HCT116 (cell line): ENCODE results near the gene PLCG2. TPM values are rescaled to one million over a fixed set of nuclear protein-coding genes. Genes with fewer than 3 reads are reported as not detected.

Experiments
- ATAC-seq: fragments of 200-7000 bp; cut with Tn5 transposase; 2 replicates; pipeline ENCODE4 v1.9.1; 2020; ENCODE audit warnings: mild to moderate bottlenecking, moderate library complexity
- BruUV-seq: library from RNA; stranded (reverse); fragments of 400-500 nt; replicated peaks from 2 replicates; lab custom pipeline; 2021; lab: Mats Ljungman, UMichigan
- CTCF ChIA-PET: fragments of 300-600 bp; sonication (Branson Sonifier 250); formaldehyde crosslinking; loops from one replicate; lab custom pipeline; 2021; ENCODE audit warnings: antibody characterized with exemption; lab: Charles Lee
- POLR2A ChIA-PET: fragments of 300-600, 350-600 bp; sonication (Branson Sonifier 250); formaldehyde crosslinking; loops from one replicate; lab custom pipeline; 2021; ENCODE audit warnings: antibody characterized with exemption; lab: Charles Lee
- RAD21 ChIA-PET, 2 experiments: fragments of 300-600 bp; sonication (Branson Sonifier 250); formaldehyde crosslinking; loops; one replicate each; lab custom pipeline; 2023; ENCODE audit warnings: low total read pairs in 2 of 2; ENCODE audit not compliant: uncharacterized antibody in 2 of 2, unreplicated experiment in 2 of 2, low non-redundant PET in 1 of 2; lab: Charles Lee
- DNase-seq: peaks from one replicate; pipeline ENCODE4 v3.0.0-alpha.2; 2010; ENCODE audit warnings: low read depth, low spot score
- H2AFZ ChIP-seq: fragments of 200-600 bp; shearing (Covaris generic), sonication (generic); 2 replicates; pipeline ENCODE4 v1.6.1; 2017; ENCODE audit warnings: low read depth, mixed run types, mixed read lengths, antibody characterized with exemption, low read length; ENCODE audit not compliant: poor library complexity, severe bottlenecking
- H3K27ac ChIP-seq: 2 replicates; pipeline ENCODE4 v1.5.1; 2012; ENCODE audit warnings: low read depth, low read length
- H3K27me3 ChIP-seq: fragments of 200-600 bp; sonication (generic); 2 replicates; pipeline ENCODE4 v1.6.1; 2016; ENCODE audit warnings: mixed run types, low read length, mixed read lengths; ENCODE audit not compliant: insufficient read depth
- H3K36me3 ChIP-seq, 2 experiments: fragments of 200-500 bp in 1 of 2; fragments of 200-600 bp in 1 of 2; sonication (Bioruptor generic) in 1 of 2; sonication (generic) in 1 of 2; 2 replicates each; pipeline versions ENCODE4 v1.5.1 to v1.6.1; 2014 to 2016; ENCODE audit warnings: low read length in 2 of 2, inconsistent platforms in 1 of 2, mixed read lengths in 1 of 2, mixed run types in 1 of 2; ENCODE audit not compliant: insufficient read depth in 2 of 2, control insufficient read depth in 1 of 2
- H3K4me1 ChIP-seq, 2 experiments: fragments of 200-600 bp in 1 of 2; sonication (generic) in 1 of 2; 2 replicates each; pipeline versions ENCODE4 v1.5.1 to v1.6.1; 2012 to 2017; ENCODE audit warnings: low read length in 2 of 2, inconsistent platforms in 1 of 2, mild to moderate bottlenecking in 1 of 2, mixed read lengths in 1 of 2, mixed run types in 1 of 2, moderate library complexity in 1 of 2; ENCODE audit not compliant: insufficient read depth in 2 of 2, control insufficient read depth in 1 of 2
- H3K4me2 ChIP-seq: fragments of 200-600 bp; sonication (generic); 2 replicates; pipeline ENCODE4 v1.6.1; 2017; ENCODE audit warnings: mixed run types, low read length, mixed read lengths
- H3K4me3 ChIP-seq, 2 experiments: fragments of 200-600 bp in 1 of 2; sonication (generic) in 1 of 2; replicated peaks in 1 of 2; 2 replicates each; pipeline ENCODE4 v1.5.1; 2011 to 2016; ENCODE audit warnings: low read length in 2 of 2, control low read depth in 1 of 2, low read depth in 1 of 2, mild to moderate bottlenecking in 1 of 2, mixed read lengths in 1 of 2, mixed run types in 1 of 2
- H3K79me2 ChIP-seq: fragments of 200-600 bp; sonication (generic); 2 replicates; pipeline ENCODE4 v1.6.1; 2017; ENCODE audit warnings: mild to moderate bottlenecking, mixed run types, low read length, moderate library complexity, mixed read lengths; ENCODE audit not compliant: insufficient read depth
- H3K9ac ChIP-seq: fragments of 200-600 bp; sonication (generic); 2 replicates; pipeline ENCODE4 v1.6.1; 2016; ENCODE audit warnings: low read length, mixed read lengths
- H3K9me2 ChIP-seq: fragments of 200-600 bp; sonication (generic), shearing (Covaris generic); 2 replicates; pipeline ENCODE4 v1.6.1; 2017; ENCODE audit warnings: mixed run types, mild to moderate bottlenecking, moderate library complexity; ENCODE audit not compliant: insufficient read depth
- H3K9me3 ChIP-seq, 2 experiments: fragments of 200-500 bp in 1 of 2; fragments of 200-600 bp in 1 of 2; sonication (Bioruptor generic) in 1 of 2; sonication (generic) in 1 of 2; 2 replicates each; pipeline ENCODE4 v1.6.1; 2014 to 2017; ENCODE audit warnings: low read length in 2 of 2, mixed read lengths in 2 of 2, inconsistent platforms in 1 of 2, low read depth in 1 of 2, mild to moderate bottlenecking in 1 of 2, mixed run types in 1 of 2, moderate library complexity in 1 of 2; ENCODE audit not compliant: control insufficient read depth in 1 of 2, insufficient read depth in 1 of 2
- H4K20me1 ChIP-seq: fragments of 200-600 bp; sonication (generic), shearing (Covaris generic); 2 replicates; pipeline ENCODE4 v1.6.1; 2017; ENCODE audit warnings: mixed run types, mild to moderate bottlenecking, moderate library complexity; ENCODE audit not compliant: insufficient read depth
- ATF3 ChIP-seq: IDR thresholded peaks from 2 replicates; pipeline ENCODE4 v1.6.1; 2012
- CBX3 ChIP-seq: IDR thresholded peaks from 2 replicates; pipeline ENCODE4 v1.6.1; 2012; ENCODE audit warnings: low read depth
- CEBPB ChIP-seq: IDR thresholded peaks from 2 replicates; pipeline ENCODE4 v1.6.1; 2012; ENCODE audit warnings: low read depth
- CTCF ChIP-seq, 3 experiments: fragments of 200-600 bp in 1 of 3; sonication (generic) in 1 of 3; IDR thresholded peaks in 2 of 3; conservative IDR thresholded peaks in 1 of 3; 2 replicates each; pipeline ENCODE4 v1.5.1; 2012 to 2017; ENCODE audit warnings: low read depth in 2 of 3, low read length in 2 of 3, antibody characterized with exemption in 1 of 3, borderline replicate concordance in 1 of 3, control low read depth in 1 of 3, mild to moderate bottlenecking in 1 of 3, mixed read lengths in 1 of 3, mixed run types in 1 of 3, moderate library complexity in 1 of 3; ENCODE audit not compliant: insufficient read depth in 1 of 3
- EGR1 ChIP-seq: IDR thresholded peaks from 2 replicates; pipeline ENCODE4 v1.6.1; 2012; ENCODE audit warnings: low read depth
- ELF1 ChIP-seq: IDR thresholded peaks from 2 replicates; pipeline ENCODE4 v1.6.1; 2012; ENCODE audit warnings: low read depth, borderline replicate concordance
- EZH2 ChIP-seq: fragments of 200-600 bp; sonication (generic); IDR thresholded peaks from 2 replicates; pipeline ENCODE4 v1.6.1; 2017; ENCODE audit warnings: antibody characterized with exemption, mixed run types
- EZH2phosphoT487 ChIP-seq: fragments of 200-600 bp; IDR thresholded peaks from 2 replicates; pipeline ENCODE4 v1.6.1; 2018; ENCODE audit warnings: antibody characterized with exemption, borderline replicate concordance
- FOSL1 ChIP-seq: IDR thresholded peaks from 2 replicates; pipeline ENCODE4 v1.6.1; 2012; ENCODE audit warnings: low read depth
- JUND ChIP-seq: IDR thresholded peaks from 2 replicates; pipeline ENCODE4 v1.6.1; 2012
- MAX ChIP-seq: IDR thresholded peaks from 2 replicates; pipeline ENCODE4 v1.6.1; 2012
- POLR2A ChIP-seq: IDR thresholded peaks from 2 replicates; pipeline ENCODE4 v1.7.0; 2011; ENCODE audit warnings: borderline replicate concordance; ENCODE audit not compliant: insufficient read depth, insufficient read length; ENCODE audit errors: extremely low read depth
- POLR2AphosphoS5 ChIP-seq: IDR thresholded peaks from 2 replicates; pipeline ENCODE4 v1.6.1; 2011; ENCODE audit warnings: mild to moderate bottlenecking, low read depth, low read length, moderate library complexity
- RAD21 ChIP-seq: IDR thresholded peaks from 2 replicates; pipeline ENCODE4 v1.6.1; 2012; ENCODE audit warnings: low read depth, mild to moderate bottlenecking
- SIN3A ChIP-seq: IDR thresholded peaks from 2 replicates; pipeline ENCODE4 v1.6.1; 2012; ENCODE audit warnings: low read depth
- SP1 ChIP-seq: IDR thresholded peaks from 2 replicates; pipeline ENCODE4 v1.6.1; 2012; ENCODE audit warnings: low read depth
- TCF7L2 ChIP-seq: IDR thresholded peaks from 2 replicates; pipeline ENCODE4 v1.7.0; 2011; ENCODE audit warnings: borderline replicate concordance, inconsistent platforms; ENCODE audit not compliant: insufficient read depth, insufficient read length; ENCODE audit errors: extremely low read depth
- ZBTB33 ChIP-seq: IDR thresholded peaks from 2 replicates; pipeline ENCODE4 v1.6.1; 2011; ENCODE audit warnings: mild to moderate bottlenecking, low read length, moderate library complexity; ENCODE audit not compliant: insufficient replicate concordance; ENCODE audit errors: extremely low read depth
- ZFX ChIP-seq: fragments of 450-650 bp; IDR thresholded peaks from 2 replicates; pipeline ENCODE4 v1.6.1; 2017
- intact Hi-C: fragments of 100-400 bp; cut with micrococcal nuclease; formaldehyde crosslinking; loops from 2 replicates; pipeline ENCODE4 v1.10.0; 2022
- total RNA-seq: library from RNA; stranded (reverse); gene quantifications from one replicate; pipeline ENCODE4 v1.2.1, GENCODE V29; 2021; ENCODE audit not compliant: unreplicated experiment
- TF ChIP-seq, protein P1 (sequence below): IDR thresholded peaks from 2 replicates; pipeline ENCODE4 v1.6.1; 2012; ENCODE audit warnings: low read depth

PLCG2 gene
- total RNA-seq, 1 experiment from 2014 or later: 31.2 TPM

DNA sequence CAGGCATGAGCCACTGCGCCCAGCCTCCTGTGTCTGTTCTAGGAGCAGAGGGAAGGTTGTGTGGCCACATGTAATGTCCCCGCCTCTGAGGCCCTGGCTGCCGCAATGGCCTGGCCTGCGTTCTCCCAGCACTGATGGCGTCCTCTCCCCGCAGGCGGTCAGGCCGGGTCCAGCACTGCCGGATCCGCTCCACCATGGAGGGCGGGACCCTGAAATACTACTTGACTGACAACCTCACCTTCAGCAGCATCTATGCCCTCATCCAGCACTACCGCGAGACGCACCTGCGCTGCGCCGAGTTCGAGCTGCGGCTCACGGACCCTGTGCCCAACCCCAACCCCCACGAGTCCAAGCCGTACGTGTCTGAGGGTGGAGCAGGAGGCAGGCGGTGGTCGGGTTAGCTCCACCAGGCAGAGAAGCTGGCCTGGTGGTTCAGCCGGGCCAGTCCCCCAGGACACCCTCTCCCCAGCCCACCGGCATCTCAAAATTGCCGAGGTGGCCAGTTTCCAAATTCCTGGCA, 131.3 kb downstream of the PLCG2 start:
- no peaks in the 10 kb centered on the region for H3K9me2 ChIP-seq
- H3K4me1 ChIP-seq: no peaks in the 10 kb centered on the region
- DNase-seq: no peak
- BruUV-seq: no TSS peak
- no peak for TF ChIP-seq ZFX
- no peak for TF ChIP-seq SP1
- no peak for TF ChIP-seq CBX3
- no peak for TF ChIP-seq POLR2AphosphoS5
- no peak for TF ChIP-seq MAX
- no peak for TF ChIP-seq FOSL1
- TF ChIP-seq, protein P1, sequence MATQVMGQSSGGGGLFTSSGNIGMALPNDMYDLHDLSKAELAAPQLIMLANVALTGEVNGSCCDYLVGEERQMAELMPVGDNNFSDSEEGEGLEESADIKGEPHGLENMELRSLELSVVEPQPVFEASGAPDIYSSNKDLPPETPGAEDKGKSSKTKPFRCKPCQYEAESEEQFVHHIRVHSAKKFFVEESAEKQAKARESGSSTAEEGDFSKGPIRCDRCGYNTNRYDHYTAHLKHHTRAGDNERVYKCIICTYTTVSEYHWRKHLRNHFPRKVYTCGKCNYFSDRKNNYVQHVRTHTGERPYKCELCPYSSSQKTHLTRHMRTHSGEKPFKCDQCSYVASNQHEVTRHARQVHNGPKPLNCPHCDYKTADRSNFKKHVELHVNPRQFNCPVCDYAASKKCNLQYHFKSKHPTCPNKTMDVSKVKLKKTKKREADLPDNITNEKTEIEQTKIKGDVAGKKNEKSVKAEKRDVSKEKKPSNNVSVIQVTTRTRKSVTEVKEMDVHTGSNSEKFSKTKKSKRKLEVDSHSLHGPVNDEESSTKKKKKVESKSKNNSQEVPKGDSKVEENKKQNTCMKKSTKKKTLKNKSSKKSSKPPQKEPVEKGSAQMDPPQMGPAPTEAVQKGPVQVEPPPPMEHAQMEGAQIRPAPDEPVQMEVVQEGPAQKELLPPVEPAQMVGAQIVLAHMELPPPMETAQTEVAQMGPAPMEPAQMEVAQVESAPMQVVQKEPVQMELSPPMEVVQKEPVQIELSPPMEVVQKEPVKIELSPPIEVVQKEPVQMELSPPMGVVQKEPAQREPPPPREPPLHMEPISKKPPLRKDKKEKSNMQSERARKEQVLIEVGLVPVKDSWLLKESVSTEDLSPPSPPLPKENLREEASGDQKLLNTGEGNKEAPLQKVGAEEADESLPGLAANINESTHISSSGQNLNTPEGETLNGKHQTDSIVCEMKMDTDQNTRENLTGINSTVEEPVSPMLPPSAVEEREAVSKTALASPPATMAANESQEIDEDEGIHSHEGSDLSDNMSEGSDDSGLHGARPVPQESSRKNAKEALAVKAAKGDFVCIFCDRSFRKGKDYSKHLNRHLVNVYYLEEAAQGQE: no peak
- TF ChIP-seq CEBPB: no peak
- TF ChIP-seq RAD21: no peak
- no peak for TF ChIP-seq EZH2
- no peak for TF ChIP-seq ATF3
- no peak for TF ChIP-seq ZBTB33
- TF ChIP-seq CTCF (IDR thresholded peaks at IDR 0.05 in 2 of 3, conservative IDR thresholded peaks at IDR 0.05 in 1 of 3; ENCODE audit: borderline replicate concordance in 1 of 3, insufficient read depth in 1 of 3, low read depth in 2 of 3, low read length in 2 of 3): no peak
- TF ChIP-seq EZH2phosphoT487: no peak
- TF ChIP-seq SIN3A: no peak
- no peak for TF ChIP-seq TCF7L2
- no peak for TF ChIP-seq JUND
- TF ChIP-seq ELF1: no peak
- TF ChIP-seq EGR1: no peak
- no peak for TF ChIP-seq POLR2A
- H3K4me2 ChIP-seq: no peak overlapping the region
- H3K27ac ChIP-seq: no peak overlapping the region
- ChIA-PET RAD21 (no interaction called here), CTCF (no interaction called here), POLR2A (no interaction called here)
- ATAC-seq: no peak
- intact Hi-C loops: no loop called here
- no peak overlapping the region for H3K9ac ChIP-seq
- no peak overlapping the region for H3K4me3 ChIP-seq
- H3K79me2 ChIP-seq: no peaks in the 10 kb centered on the region
- H3K27me3 ChIP-seq: no peaks in the 10 kb centered on the region
- no peaks in the 10 kb centered on the region for H4K20me1 ChIP-seq
- no peak overlapping the region for H2AFZ ChIP-seq
- no peaks in the 10 kb centered on the region for H3K36me3 ChIP-seq
- no peaks in the 10 kb centered on the region for H3K9me3 ChIP-seq
